Peyer's patch (tissue), 4 donors: Measurements from ENCODE around the gene APOA4.

Source experiments
- POLR2A ChIP-seq, 2 donors: fragments of 450-650 bp; IDR thresholded peaks; one replicate each; pipeline ENCODE4 v1.5.1; 2017; ENCODE audit warnings: antibody characterized with exemption in 2 of 2, mild to moderate bottlenecking in 2 of 2, moderate library complexity in 2 of 2
- TF ChIP-seq, protein P1 (sequence below), 6 experiments: fragments of 450-650 bp in 4 of 6; fragments of 200-600 bp in 2 of 6; sonication (generic) in 1 of 6; IDR thresholded peaks; one replicate each; pipeline ENCODE4 v1.5.1; 2017 to 2019; ENCODE audit warnings: antibody characterized with exemption in 6 of 6, mild to moderate bottlenecking in 3 of 6, moderate library complexity in 1 of 6

DNA sequence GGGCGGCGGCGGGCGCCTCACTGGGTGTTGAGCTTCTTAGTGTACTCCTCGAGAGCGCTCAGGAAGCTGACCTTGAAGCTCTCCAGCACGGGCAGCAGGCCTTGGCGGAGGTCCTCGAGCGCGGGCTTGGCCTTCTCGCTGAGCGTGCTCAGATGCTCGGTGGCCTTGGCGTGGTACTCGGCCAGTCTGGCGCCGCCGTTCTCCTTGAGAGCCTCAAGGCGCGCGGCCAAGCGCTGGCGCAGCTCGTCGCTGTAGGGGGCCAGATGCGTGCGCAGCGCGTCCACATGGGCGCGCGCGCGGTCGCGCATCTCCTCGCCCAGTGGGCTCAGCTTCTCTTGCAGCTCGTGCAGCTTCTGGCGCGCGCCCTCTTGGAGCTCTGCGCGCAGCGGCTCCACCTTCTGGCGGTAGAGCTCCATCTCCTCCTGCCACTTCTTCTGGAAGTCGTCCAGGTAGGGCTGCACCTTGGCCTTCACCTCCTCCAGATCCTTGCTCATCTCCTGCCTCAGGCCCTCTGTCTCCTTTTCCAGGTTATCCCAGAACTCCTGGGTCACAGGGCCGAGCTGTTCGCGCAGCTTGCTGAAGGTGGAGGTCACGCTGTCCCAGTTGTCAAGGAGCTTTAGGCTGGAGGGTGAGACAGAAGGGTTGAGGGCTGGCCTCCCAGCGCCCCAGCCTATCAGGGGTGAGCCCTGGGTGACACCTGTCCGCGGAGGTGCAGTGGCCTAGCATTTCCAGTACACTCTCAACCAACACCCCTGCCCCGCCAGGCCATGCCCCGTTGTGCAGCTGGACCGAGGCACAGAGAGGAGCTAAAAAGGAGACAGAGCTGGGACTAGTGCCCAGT, 12.9 kb upstream of the APOA4 start:
- peak in 1 of 2 donors; percentile 7 for TF ChIP-seq POLR2A (IDR thresholded peaks at IDR 0.05)
- TF ChIP-seq, protein P1, sequence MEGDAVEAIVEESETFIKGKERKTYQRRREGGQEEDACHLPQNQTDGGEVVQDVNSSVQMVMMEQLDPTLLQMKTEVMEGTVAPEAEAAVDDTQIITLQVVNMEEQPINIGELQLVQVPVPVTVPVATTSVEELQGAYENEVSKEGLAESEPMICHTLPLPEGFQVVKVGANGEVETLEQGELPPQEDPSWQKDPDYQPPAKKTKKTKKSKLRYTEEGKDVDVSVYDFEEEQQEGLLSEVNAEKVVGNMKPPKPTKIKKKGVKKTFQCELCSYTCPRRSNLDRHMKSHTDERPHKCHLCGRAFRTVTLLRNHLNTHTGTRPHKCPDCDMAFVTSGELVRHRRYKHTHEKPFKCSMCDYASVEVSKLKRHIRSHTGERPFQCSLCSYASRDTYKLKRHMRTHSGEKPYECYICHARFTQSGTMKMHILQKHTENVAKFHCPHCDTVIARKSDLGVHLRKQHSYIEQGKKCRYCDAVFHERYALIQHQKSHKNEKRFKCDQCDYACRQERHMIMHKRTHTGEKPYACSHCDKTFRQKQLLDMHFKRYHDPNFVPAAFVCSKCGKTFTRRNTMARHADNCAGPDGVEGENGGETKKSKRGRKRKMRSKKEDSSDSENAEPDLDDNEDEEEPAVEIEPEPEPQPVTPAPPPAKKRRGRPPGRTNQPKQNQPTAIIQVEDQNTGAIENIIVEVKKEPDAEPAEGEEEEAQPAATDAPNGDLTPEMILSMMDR (IDR thresholded peaks at IDR 0.05), result peak in 4 of 6 experiments; percentile 55 to 90 (median 79)
